ENCODE data around the gene LAMTOR4.

DNA sequence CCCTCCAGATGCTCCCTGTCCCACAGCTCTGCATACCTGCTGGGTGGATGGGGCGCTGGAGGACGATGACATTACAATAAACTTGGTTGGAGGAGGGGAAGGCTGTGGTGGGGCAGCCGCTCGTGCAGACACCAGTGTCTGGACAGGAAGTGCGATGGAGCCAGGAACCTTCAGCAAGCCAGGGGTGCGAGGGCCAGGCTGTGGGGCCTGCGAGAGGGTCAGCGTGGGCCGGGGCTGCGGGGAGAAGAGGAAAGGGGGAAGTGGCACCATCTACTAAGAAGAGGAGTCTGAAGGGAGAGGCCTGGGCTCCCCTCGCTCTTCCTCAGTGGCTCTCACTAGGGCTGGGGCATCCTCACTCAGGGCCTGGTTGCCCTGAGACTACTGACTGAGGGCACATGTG is 40.8 kb upstream of the LAMTOR4 start:
- TF ChIP-seq, protein P1, sequence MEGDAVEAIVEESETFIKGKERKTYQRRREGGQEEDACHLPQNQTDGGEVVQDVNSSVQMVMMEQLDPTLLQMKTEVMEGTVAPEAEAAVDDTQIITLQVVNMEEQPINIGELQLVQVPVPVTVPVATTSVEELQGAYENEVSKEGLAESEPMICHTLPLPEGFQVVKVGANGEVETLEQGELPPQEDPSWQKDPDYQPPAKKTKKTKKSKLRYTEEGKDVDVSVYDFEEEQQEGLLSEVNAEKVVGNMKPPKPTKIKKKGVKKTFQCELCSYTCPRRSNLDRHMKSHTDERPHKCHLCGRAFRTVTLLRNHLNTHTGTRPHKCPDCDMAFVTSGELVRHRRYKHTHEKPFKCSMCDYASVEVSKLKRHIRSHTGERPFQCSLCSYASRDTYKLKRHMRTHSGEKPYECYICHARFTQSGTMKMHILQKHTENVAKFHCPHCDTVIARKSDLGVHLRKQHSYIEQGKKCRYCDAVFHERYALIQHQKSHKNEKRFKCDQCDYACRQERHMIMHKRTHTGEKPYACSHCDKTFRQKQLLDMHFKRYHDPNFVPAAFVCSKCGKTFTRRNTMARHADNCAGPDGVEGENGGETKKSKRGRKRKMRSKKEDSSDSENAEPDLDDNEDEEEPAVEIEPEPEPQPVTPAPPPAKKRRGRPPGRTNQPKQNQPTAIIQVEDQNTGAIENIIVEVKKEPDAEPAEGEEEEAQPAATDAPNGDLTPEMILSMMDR (IDR thresholded peaks at IDR 0.05), result no peak
- TF ChIP-seq POLR2A (IDR thresholded peaks at IDR 0.05; ENCODE audit: low read depth) (no peak), POLR2AphosphoS5 (IDR thresholded peaks at IDR 0.05) (no peak)

All from esophagus muscularis mucosa (tissue), 3 donors.